ENCODE data around the gene CLRN1. TPM values are rescaled to one million over a fixed set of nuclear protein-coding genes. Genes with fewer than 3 reads are reported as not detected.

The CLRN1 gene
- total RNA-seq, 2 experiments from 2014 or later, result not detected

GRCh38 chr3:150958683-150959082, 13.8 kb downstream of the CLRN1 start:
- no peaks in the 10 kb centered on the region for H3K4me1 Mint-ChIP-seq
- no peak for DNase-seq
- H3K9me3 Mint-ChIP-seq, result no peaks in the 10 kb centered on the region
- peaks cover 30% of the 10 kb centered on the region for H3K27me3 Mint-ChIP-seq
- H3K4me3 Mint-ChIP-seq, result no peak overlapping the region
- no peak overlapping the region for H3K27ac Mint-ChIP-seq
- no peaks in the 10 kb centered on the region for H3K36me3 Mint-ChIP-seq

DNA sequence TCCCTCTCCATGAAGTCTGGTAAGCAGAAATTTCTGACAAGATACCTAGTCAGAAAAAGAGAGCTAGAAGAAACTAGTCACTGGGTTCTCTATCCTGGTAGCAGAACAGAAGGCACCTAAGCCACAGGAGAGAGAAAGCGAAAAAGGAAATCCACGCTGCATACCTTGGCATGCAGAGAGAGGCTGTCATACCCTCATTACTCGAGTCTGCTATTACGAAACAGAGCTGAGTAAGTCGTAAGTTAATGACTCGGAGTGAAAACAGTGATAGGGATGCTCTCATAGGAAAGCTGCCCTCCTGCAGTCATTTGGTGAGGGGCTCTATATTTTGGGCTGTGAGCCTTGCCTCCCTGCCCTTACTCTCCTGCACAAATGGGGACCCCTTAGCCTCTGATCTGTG, 16.2 kb downstream of the CLRN1 start:
- Mint-ChIP-seq H3K36me3 (no peaks in the 10 kb centered on the region), H3K27me3 (peaks cover 16% of the 10 kb centered on the region), H3K4me3 (no peak overlapping the region), H3K4me1 (no peaks in the 10 kb centered on the region), H3K9me3 (no peaks in the 10 kb centered on the region), H3K27ac (no peak overlapping the region)
- DNase-seq, result no peak

- H3K4me3 Mint-ChIP-seq, result no peak overlapping the region
- no peaks in the 10 kb centered on the region for H3K36me3 Mint-ChIP-seq
- no peak overlapping the region for H3K27ac Mint-ChIP-seq
- no peak for DNase-seq
- H3K9me3 Mint-ChIP-seq, result no peaks in the 10 kb centered on the region
- peaks cover 20% of the 10 kb centered on the region for H3K27me3 Mint-ChIP-seq
- H3K4me1 Mint-ChIP-seq, result no peaks in the 10 kb centered on the region
These were observed 20.6 kb downstream of the CLRN1 start for GRCh38 chr3:150951923-150952322.

- H3K27me3 Mint-ChIP-seq, result peaks cover 27% of the 10 kb centered on the region
- no peaks in the 10 kb centered on the region for H3K9me3 Mint-ChIP-seq
- no peak overlapping the region for H3K4me3 Mint-ChIP-seq
- no peak for DNase-seq
- H3K4me1 Mint-ChIP-seq, result no peaks in the 10 kb centered on the region
- H3K27ac Mint-ChIP-seq, result no peak overlapping the region
- no peaks in the 10 kb centered on the region for H3K36me3 Mint-ChIP-seq
These were observed 27.1 kb downstream of the CLRN1 start for GRCh38 chr3:150945226-150946032.

DNA sequence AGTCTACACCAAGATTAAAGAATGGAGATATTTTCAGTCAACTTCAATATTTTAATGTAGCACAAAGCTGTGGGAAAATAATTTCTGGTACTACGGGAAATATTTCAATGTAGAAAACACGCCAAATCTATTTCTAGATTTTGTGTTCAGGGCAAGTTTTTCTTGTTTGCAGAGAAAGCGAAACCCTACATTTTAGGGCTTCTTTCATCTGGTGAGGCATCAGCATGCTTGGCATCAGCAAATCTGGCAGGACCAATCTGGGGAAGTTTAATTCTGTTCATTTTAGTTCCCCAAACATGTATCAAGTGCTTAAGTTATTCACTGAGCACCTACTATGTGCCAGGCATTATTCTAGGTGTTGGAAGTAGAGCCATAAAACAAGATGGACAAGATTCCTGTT, 30.3 kb downstream of the CLRN1 start:
- no peaks in the 10 kb centered on the region for H3K9me3 Mint-ChIP-seq
- H3K27ac Mint-ChIP-seq, result no peak overlapping the region
- no peak overlapping the region for H3K4me3 Mint-ChIP-seq
- no peaks in the 10 kb centered on the region for H3K36me3 Mint-ChIP-seq
- H3K4me1 Mint-ChIP-seq, result no peaks in the 10 kb centered on the region
- no peak for DNase-seq
- H3K27me3 Mint-ChIP-seq, result peaks cover 29% of the 10 kb centered on the region

DNA sequence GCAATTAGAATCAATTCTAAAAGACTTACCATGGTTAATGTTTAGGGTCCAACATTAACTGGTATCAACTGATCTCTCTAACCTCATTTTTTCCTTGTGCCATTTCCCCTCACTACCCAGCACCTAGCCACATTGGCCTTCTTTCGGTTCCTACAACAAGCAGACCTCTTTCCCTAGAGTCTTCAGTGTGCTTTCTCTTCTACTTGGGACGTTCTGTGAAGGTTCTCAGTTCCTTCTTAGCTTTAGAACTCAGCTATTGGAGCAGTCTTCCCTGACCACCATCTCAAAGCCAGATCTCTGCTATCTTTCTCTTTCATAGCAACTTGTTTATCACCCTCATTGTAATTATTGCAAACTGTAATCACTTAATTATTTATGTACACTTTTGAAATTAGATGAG, 35.8 kb downstream of the CLRN1 start:
- no peaks in the 10 kb centered on the region for H3K36me3 Mint-ChIP-seq
- H3K27me3 Mint-ChIP-seq, result peaks cover 18% of the 10 kb centered on the region
- no peak overlapping the region for H3K27ac Mint-ChIP-seq
- no peak overlapping the region for H3K4me3 Mint-ChIP-seq
- H3K9me3 Mint-ChIP-seq, result no peaks in the 10 kb centered on the region
- DNase-seq, result no peak
- H3K4me1 Mint-ChIP-seq, result no peaks in the 10 kb centered on the region

DNA sequence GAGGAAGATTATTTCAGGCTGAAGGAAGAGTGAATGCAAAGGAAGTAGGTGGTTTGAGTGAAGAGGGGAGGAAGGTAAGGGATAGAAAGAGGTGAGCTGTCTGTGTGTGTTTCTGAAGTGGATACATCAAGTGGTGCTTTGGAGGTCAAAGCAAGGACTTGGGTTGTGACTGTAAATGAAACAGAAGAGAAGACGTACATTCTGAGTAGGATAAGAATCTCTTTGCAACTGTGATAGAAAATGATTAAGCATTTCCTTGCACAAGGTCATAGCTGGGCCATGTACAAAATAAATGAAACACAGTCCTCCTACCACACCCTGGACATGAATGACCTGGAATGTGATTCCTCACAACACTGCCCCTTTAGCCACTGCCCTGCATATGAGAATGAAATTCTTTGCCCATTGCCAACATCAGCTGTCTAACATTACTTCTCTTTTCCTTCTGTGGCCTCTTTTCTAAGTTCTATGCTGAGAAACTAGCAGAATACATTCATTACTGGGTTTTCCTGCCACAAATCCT, 39.0 kb downstream of the CLRN1 start:
- no peak overlapping the region for H3K27ac Mint-ChIP-seq
- H3K36me3 Mint-ChIP-seq, result no peaks in the 10 kb centered on the region
- H3K4me3 Mint-ChIP-seq, result no peak overlapping the region
- DNase-seq, result no peak
- no peaks in the 10 kb centered on the region for H3K9me3 Mint-ChIP-seq
- no peaks in the 10 kb centered on the region for H3K4me1 Mint-ChIP-seq
- H3K27me3 Mint-ChIP-seq, result peaks cover 28% of the 10 kb centered on the region

GRCh38 chr3:150931745-150932144, 40.8 kb downstream of the CLRN1 start:
- no peak for DNase-seq
- Mint-ChIP-seq H3K27ac (no peak overlapping the region), H3K27me3 (peaks cover 19% of the 10 kb centered on the region), H3K9me3 (no peaks in the 10 kb centered on the region), H3K4me1 (no peaks in the 10 kb centered on the region), H3K4me3 (no peak overlapping the region), H3K36me3 (no peaks in the 10 kb centered on the region)

- H3K4me3 Mint-ChIP-seq, result no peak overlapping the region
- peaks cover 3% of the 10 kb centered on the region for H3K4me1 Mint-ChIP-seq
- H3K27ac Mint-ChIP-seq, result no peak overlapping the region
- no peaks in the 10 kb centered on the region for H3K36me3 Mint-ChIP-seq
- H3K9me3 Mint-ChIP-seq, result no peaks in the 10 kb centered on the region
- no peak for DNase-seq
- peaks cover 22% of the 10 kb centered on the region for H3K27me3 Mint-ChIP-seq
These were observed 41.7 kb downstream of the CLRN1 start for GRCh38 chr3:150930839-150931238.

GRCh38 chr3:150928234-150928633, 44.3 kb downstream of the CLRN1 start:
- H3K36me3 Mint-ChIP-seq, result no peaks in the 10 kb centered on the region
- no peak overlapping the region for H3K27ac Mint-ChIP-seq
- DNase-seq, result no peak
- no peaks in the 10 kb centered on the region for H3K9me3 Mint-ChIP-seq
- H3K27me3 Mint-ChIP-seq, result peaks cover 22% of the 10 kb centered on the region
- no peak overlapping the region for H3K4me3 Mint-ChIP-seq
- peaks cover 5% of the 10 kb centered on the region for H3K4me1 Mint-ChIP-seq

GRCh38 chr3:150926328-150926727, 46.2 kb downstream of the CLRN1 start:
- no peak overlapping the region for H3K4me3 Mint-ChIP-seq
- DNase-seq, result no peak
- peaks cover 15% of the 10 kb centered on the region for H3K27me3 Mint-ChIP-seq
- peaks cover 5% of the 10 kb centered on the region for H3K4me1 Mint-ChIP-seq
- H3K9me3 Mint-ChIP-seq, result no peaks in the 10 kb centered on the region
- no peak overlapping the region for H3K27ac Mint-ChIP-seq
- H3K36me3 Mint-ChIP-seq, result no peaks in the 10 kb centered on the region

DNA sequence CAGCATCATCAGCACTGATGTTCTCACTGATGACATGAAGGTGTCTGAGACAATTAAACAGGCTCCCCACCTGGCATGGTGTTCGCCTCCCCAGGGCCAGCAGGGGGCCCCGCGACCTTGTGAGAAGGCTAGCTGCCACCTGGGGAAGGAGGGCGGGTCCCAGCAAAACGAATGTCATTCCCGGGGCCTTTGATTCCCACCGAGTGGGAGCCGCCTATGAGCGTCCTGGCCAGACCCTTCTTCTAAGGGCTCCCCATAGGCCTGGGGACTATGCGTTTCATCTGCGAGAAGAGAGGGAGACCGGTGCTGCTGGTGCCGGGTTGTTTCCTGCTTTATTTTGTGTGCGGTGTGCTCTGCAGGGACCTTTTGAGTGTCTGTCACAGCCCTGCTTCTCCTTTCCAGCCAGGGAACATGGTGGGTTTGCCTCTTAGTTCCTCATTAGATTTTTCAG, 46.8 kb downstream of the CLRN1 start:
- H3K27me3 Mint-ChIP-seq, result peaks cover 10% of the 10 kb centered on the region
- peak overlapping the region; percentile 54 for H3K4me3 Mint-ChIP-seq
- no peak overlapping the region for H3K27ac Mint-ChIP-seq
- H3K9me3 Mint-ChIP-seq, result no peaks in the 10 kb centered on the region
- peak; percentile 69 for DNase-seq
- peaks cover 5% of the 10 kb centered on the region for H3K4me1 Mint-ChIP-seq
- no peaks in the 10 kb centered on the region for H3K36me3 Mint-ChIP-seq

GRCh38 chr3:150922611-150923010, 49.9 kb downstream of the CLRN1 start:
- no peak overlapping the region for H3K27ac Mint-ChIP-seq
- H3K9me3 Mint-ChIP-seq, result no peaks in the 10 kb centered on the region
- H3K4me3 Mint-ChIP-seq, result no peak overlapping the region
- peaks cover 3% of the 10 kb centered on the region for H3K27me3 Mint-ChIP-seq
- DNase-seq, result no peak
- no peaks in the 10 kb centered on the region for H3K36me3 Mint-ChIP-seq
- peaks cover 5% of the 10 kb centered on the region for H3K4me1 Mint-ChIP-seq

- Mint-ChIP-seq H3K9me3 (no peaks in the 10 kb centered on the region), H3K27me3 (no peaks in the 10 kb centered on the region), H3K4me1 (peaks cover 5% of the 10 kb centered on the region), H3K4me3 (no peak overlapping the region), H3K27ac (no peak overlapping the region), H3K36me3 (no peaks in the 10 kb centered on the region)
- no peak for DNase-seq
These were observed 51.3 kb downstream of the CLRN1 start for GRCh38 chr3:150921209-150921608.

GRCh38 chr3:150920236-150920635, 52.3 kb downstream of the CLRN1 start:
- Mint-ChIP-seq H3K4me1 (no peaks in the 10 kb centered on the region), H3K27me3 (no peaks in the 10 kb centered on the region), H3K9me3 (no peaks in the 10 kb centered on the region), H3K36me3 (no peaks in the 10 kb centered on the region), H3K27ac (no peak overlapping the region), H3K4me3 (no peak overlapping the region)
- no peak for DNase-seq

DNA sequence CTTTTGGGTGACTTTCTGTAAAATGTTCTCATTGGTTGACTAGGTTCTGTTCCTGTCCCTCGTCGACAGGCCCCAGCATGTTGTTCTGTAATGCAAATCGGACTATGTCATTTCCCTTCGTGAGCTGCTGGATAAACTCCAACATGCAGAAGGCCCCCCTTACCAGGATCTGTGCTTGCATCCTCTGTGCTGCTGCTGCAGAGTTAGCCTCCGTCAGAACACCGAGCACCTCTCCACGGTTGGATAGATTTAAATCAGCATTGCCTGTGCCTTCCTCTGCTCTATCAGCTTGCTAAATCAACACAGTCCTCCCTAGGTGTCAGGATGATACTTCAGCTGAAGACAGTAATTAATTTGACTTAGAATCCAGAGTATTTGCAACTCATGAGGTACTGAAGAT, 54.6 kb downstream of the CLRN1 start:
- Mint-ChIP-seq H3K4me1 (no peaks in the 10 kb centered on the region), H3K4me3 (no peak overlapping the region), H3K9me3 (no peaks in the 10 kb centered on the region), H3K27me3 (no peaks in the 10 kb centered on the region), H3K27ac (no peak overlapping the region), H3K36me3 (no peaks in the 10 kb centered on the region)
- DNase-seq, result no peak
